ENCODE data around the gene CCDC85A. TPM values are rescaled to one million over a fixed set of nuclear protein-coding genes. Genes with fewer than 3 reads are reported as not detected.

Gene CCDC85A
- total RNA-seq, 1 experiment from 2014 or later, result 1.1 TPM

DNA sequence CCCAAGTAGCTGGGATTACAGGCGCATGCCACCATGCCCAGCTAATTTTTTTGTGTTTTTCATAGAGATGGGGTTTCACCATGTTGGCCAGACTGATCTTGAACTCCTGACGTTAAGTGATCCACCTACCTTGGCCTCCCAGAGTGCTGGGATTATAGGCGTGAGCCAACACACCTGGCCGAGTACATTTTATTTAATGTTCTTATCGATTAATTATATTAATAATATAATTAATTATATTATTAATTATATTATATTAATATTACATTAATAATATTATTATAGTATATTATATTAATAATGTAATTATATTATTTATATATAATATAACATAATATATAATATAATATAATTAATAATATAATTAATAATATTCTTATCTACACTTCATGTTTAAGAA lies 101.4 kb downstream of the CCDC85A start:
- Histone ChIP-seq H4K20me1 (ENCODE audit: low read length) (no peaks in the 10 kb centered on the region), H3K4me3 (ENCODE audit: low read length) (no peak overlapping the region), H3F3A (ENCODE audit: low read length, unreplicated experiment) (no peaks in the 10 kb centered on the region), H3K4me1 (ENCODE audit: insufficient read depth, low read length) (peaks cover 24% of the 10 kb centered on the region), H3K9ac (ENCODE audit: low read length) (no peak overlapping the region), H3K9me2 (replicated peaks; ENCODE audit: low read length) (no peaks in the 10 kb centered on the region), H3K36me3 (ENCODE audit: low read depth, low read length) (no peaks in the 10 kb centered on the region), H3K27me3 (ENCODE audit: low read length) (no peaks in the 10 kb centered on the region), H3K4me2 (ENCODE audit: low read length) (no peak overlapping the region), H3K9me3 (ENCODE audit: low read length) (no peaks in the 10 kb centered on the region), H2AFZ (ENCODE audit: low read length) (no peak overlapping the region), H3K27ac (ENCODE audit: low read length) (no peak overlapping the region), H3K79me2 (ENCODE audit: low read length) (no peaks in the 10 kb centered on the region)
- no peak for ATAC-seq
- BruUV-seq (replicated peaks), result no TSS peak
- intact Hi-C loops (cut with micrococcal nuclease), result loop anchor here (5.0 kb wide), 2 partner anchors 48 to 93 kb away; no protein-coding TSS in a partner anchor
- DNase-seq, result no peak
- TF ChIP-seq, protein P1, sequence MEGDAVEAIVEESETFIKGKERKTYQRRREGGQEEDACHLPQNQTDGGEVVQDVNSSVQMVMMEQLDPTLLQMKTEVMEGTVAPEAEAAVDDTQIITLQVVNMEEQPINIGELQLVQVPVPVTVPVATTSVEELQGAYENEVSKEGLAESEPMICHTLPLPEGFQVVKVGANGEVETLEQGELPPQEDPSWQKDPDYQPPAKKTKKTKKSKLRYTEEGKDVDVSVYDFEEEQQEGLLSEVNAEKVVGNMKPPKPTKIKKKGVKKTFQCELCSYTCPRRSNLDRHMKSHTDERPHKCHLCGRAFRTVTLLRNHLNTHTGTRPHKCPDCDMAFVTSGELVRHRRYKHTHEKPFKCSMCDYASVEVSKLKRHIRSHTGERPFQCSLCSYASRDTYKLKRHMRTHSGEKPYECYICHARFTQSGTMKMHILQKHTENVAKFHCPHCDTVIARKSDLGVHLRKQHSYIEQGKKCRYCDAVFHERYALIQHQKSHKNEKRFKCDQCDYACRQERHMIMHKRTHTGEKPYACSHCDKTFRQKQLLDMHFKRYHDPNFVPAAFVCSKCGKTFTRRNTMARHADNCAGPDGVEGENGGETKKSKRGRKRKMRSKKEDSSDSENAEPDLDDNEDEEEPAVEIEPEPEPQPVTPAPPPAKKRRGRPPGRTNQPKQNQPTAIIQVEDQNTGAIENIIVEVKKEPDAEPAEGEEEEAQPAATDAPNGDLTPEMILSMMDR (conservative IDR thresholded peaks at IDR 0.05; ENCODE audit: low read depth, low read length), result no peak
- no peak for TF ChIP-seq EZH2 (IDR thresholded peaks at IDR 0.05; ENCODE audit: low read length, unreplicated experiment)
- no peak for TF ChIP-seq EZH2phosphoT487 (IDR thresholded peaks at IDR 0.05; ENCODE audit: borderline replicate concordance, low read length)
- ChIA-PET POLR2A (ENCODE audit: unreplicated experiment) (no interaction called here), CTCF (no interaction called here)

DNA sequence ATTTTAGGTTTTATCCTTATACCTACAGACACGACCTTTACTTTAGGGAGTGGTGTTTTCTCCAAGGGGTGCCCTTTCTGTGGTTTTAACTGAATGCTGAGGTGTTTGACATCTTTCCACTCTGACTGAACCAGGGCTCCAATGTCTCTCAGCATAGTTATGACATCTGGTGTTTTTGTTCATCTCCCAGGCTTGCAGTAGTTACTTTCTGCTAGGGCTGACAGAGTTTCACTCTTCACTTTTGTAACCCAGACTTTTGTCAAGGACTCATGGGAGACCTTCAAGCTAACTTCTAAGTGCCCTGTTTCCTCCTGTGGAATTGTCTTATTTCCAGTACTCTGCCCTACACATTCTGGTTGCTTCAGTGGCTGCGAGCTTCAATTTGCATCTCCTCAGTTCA lies 103.1 kb downstream of the CCDC85A start:
- CTCF ChIA-PET, result no interaction called here
- ATAC-seq (no peak), DNase-seq (no peak)
- Histone ChIP-seq H3K9ac (ENCODE audit: low read length) (no peak overlapping the region), H3K4me1 (ENCODE audit: insufficient read depth, low read length) (peaks cover 24% of the 10 kb centered on the region), H3K9me2 (replicated peaks; ENCODE audit: low read length) (no peaks in the 10 kb centered on the region), H3K4me3 (ENCODE audit: low read length) (no peak overlapping the region), H3K36me3 (ENCODE audit: low read depth, low read length) (no peaks in the 10 kb centered on the region), H4K20me1 (ENCODE audit: low read length) (no peaks in the 10 kb centered on the region), H2AFZ (ENCODE audit: low read length) (no peak overlapping the region), H3K9me3 (ENCODE audit: low read length) (no peaks in the 10 kb centered on the region), H3K4me2 (ENCODE audit: low read length) (no peak overlapping the region), H3K27me3 (ENCODE audit: low read length) (no peaks in the 10 kb centered on the region), H3K79me2 (ENCODE audit: low read length) (no peaks in the 10 kb centered on the region), H3K27ac (ENCODE audit: low read length) (0 out of 2 replicates have a peak overlapping the region, but pooled peaks have one; percentile 35), H3F3A (ENCODE audit: low read length, unreplicated experiment) (no peaks in the 10 kb centered on the region)
- intact Hi-C loops (cut with micrococcal nuclease), result loop anchor here (5.0 kb wide), 2 partner anchors 50 to 95 kb away; no protein-coding TSS in a partner anchor
- TF ChIP-seq, protein P1 (conservative IDR thresholded peaks at IDR 0.05; ENCODE audit: low read depth, low read length), result no peak
- TF ChIP-seq EZH2phosphoT487 (IDR thresholded peaks at IDR 0.05; ENCODE audit: borderline replicate concordance, low read length) (no peak), EZH2 (IDR thresholded peaks at IDR 0.05; ENCODE audit: low read length, unreplicated experiment) (no peak)
- POLR2A ChIA-PET (ENCODE audit: unreplicated experiment), result no interaction called here
- no TSS peak for BruUV-seq (replicated peaks)

DNA sequence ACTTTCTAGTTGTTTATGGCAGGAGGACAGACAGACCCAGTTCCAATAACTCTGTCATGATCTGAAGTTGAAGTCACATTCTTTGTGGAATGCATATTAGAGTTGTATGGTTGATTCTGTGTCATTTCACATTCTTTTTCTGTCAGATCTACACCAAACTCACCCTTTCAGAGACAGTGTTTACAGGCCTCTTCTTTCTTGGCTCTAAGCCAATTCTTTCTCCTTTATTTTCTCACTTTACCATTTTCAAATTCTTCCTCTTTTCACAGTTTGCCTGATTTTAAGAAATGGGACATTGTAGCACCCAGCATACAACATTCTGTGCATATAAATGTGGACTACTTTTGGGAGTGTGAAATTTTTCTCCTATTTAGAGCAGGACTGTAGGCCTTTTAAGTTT lies 103.7 kb downstream of the CCDC85A start:
- no peaks in the 10 kb centered on the region for H3K36me3 ChIP-seq (ENCODE audit: low read depth, low read length)
- intact Hi-C loops (cut with micrococcal nuclease), result loop anchor here (5.0 kb wide), 2 partner anchors 50 to 95 kb away; no protein-coding TSS in a partner anchor
- H3K4me1 ChIP-seq (ENCODE audit: insufficient read depth, low read length), result peaks cover 24% of the 10 kb centered on the region
- no TSS peak for BruUV-seq (replicated peaks)
- TF ChIP-seq, protein P1 (conservative IDR thresholded peaks at IDR 0.05; ENCODE audit: low read depth, low read length), result no peak
- H4K20me1 ChIP-seq (ENCODE audit: low read length), result no peaks in the 10 kb centered on the region
- CTCF ChIA-PET, result interaction anchor here (0.6 kb wide), 1 partner anchor 214 kb away, joined by 3 read pairs; no protein-coding TSS in a partner anchor
- POLR2A ChIA-PET (ENCODE audit: unreplicated experiment), result no interaction called here
- no peaks in the 10 kb centered on the region for H3F3A ChIP-seq (ENCODE audit: low read length, unreplicated experiment)
- no peaks in the 10 kb centered on the region for H3K27me3 ChIP-seq (ENCODE audit: low read length)
- ATAC-seq (no peak), DNase-seq (peak; percentile 15)
- H3K4me3 ChIP-seq (ENCODE audit: low read length), result no peak overlapping the region
- peak overlapping the region; percentile 35 for H3K27ac ChIP-seq (ENCODE audit: low read length)
- H3K4me2 ChIP-seq (ENCODE audit: low read length), result peak overlapping the region; percentile 29
- H3K9ac ChIP-seq (ENCODE audit: low read length), result no peak overlapping the region
- H3K9me3 ChIP-seq (ENCODE audit: low read length), result no peaks in the 10 kb centered on the region
- H2AFZ ChIP-seq (ENCODE audit: low read length), result no peak overlapping the region
- no peaks in the 10 kb centered on the region for H3K79me2 ChIP-seq (ENCODE audit: low read length)
- H3K9me2 ChIP-seq (replicated peaks; ENCODE audit: low read length), result no peaks in the 10 kb centered on the region
